K562 (cell line): ENCODE results near the gene AFF2. TPM values are rescaled to one million over a fixed set of nuclear protein-coding genes. Genes with fewer than 3 reads are reported as not detected.

Source experiments
- ATAC-seq: fragments of 200-7000 bp; cut with Tn5 transposase; 3 replicates; pipeline ENCODE4 v1.9.1; 2020; ENCODE audit warnings: moderate library complexity
- BruUV-seq: library from RNA; stranded (reverse); fragments of 400-500 nt; replicated peaks from 2 replicates; lab custom pipeline; 2021; lab: Mats Ljungman, UMichigan
- CTCF ChIA-PET: fragments of 300-600 bp; formaldehyde crosslinking; extraction: SDS; loops from one replicate; lab custom pipeline; 2021; ENCODE audit warnings: low intra/inter-chr PET ratio; lab: Yijun Ruan, JAX
- POLR2A ChIA-PET: fragments of 300-600, 350-650 bp; sonication (Branson Sonifier 250); formaldehyde crosslinking; extraction: SDS; loops from one replicate; lab custom pipeline; 2021; ENCODE audit warnings: antibody characterized with exemption, inconsistent platforms; lab: Yijun Ruan, JAX
- DNase-seq, 4 experiments: peaks; one replicate each; pipeline versions ENCODE4 v3.0.0 to v3.0.0-alpha.2; 2011 to 2018; ENCODE audit warnings: low spot score in 3 of 4, mixed read lengths in 3 of 4; ENCODE audit errors: extremely low read depth in 1 of 4
- FAIRE-seq: peaks from 2 replicates; lab custom pipeline; 2011; peaks lifted over from hg19 to GRCh38; lab: Jason Lieb, UNC
- H2AFZ ChIP-seq: 2 replicates; pipeline ENCODE4 v1.6.0; 2011; ENCODE audit warnings: low read depth, low read length, control low read depth, inconsistent platforms
- H3K27ac ChIP-seq: fragments of 200-600 bp; 3 replicates; pipeline ENCODE4 v1.8.0; 2011; ENCODE audit warnings: low read depth, mild to moderate bottlenecking, control low read depth, inconsistent platforms, low read length, moderate library complexity, mixed read lengths; ENCODE audit errors: extremely low read depth
- H3K27me3 ChIP-seq, 2 experiments: fragments of 300-600 bp in 1 of 2; 2 replicates in 1 of 2; 3 replicates in 1 of 2; pipeline versions ENCODE4 v1.6.0 to v1.8.0; 2011; ENCODE audit warnings: inconsistent platforms in 2 of 2, low read length in 2 of 2, mild to moderate bottlenecking in 1 of 2, mixed read lengths in 1 of 2, moderate library complexity in 1 of 2; ENCODE audit not compliant: control insufficient read depth in 2 of 2, insufficient read depth in 2 of 2
- H3K36me3 ChIP-seq: fragments of 300-600 bp; 3 replicates; pipeline ENCODE4 v1.8.0; 2011; ENCODE audit warnings: mild to moderate bottlenecking, low read length, inconsistent platforms; ENCODE audit not compliant: control insufficient read depth, insufficient read depth
- H3K4me1 ChIP-seq, 2 experiments: fragments of 200-600 bp in 1 of 2; replicated peaks in 1 of 2; 2 replicates in 1 of 2; 3 replicates in 1 of 2; pipeline versions ENCODE4 v1.5.1 to v1.8.0; 2011; ENCODE audit warnings: inconsistent platforms in 2 of 2, low read length in 2 of 2, mild to moderate bottlenecking in 1 of 2, mixed read lengths in 1 of 2, moderate library complexity in 1 of 2; ENCODE audit not compliant: control insufficient read depth in 2 of 2, insufficient read depth in 2 of 2
- H3K4me2 ChIP-seq: 2 replicates; pipeline ENCODE4 v1.6.1; 2011; ENCODE audit warnings: low read length, control low read depth, inconsistent platforms, mixed read lengths; ENCODE audit not compliant: insufficient read depth
- H3K4me3 ChIP-seq: fragments of 200-600 bp; sonication (generic), shearing (Covaris generic); 2 replicates; pipeline ENCODE4 v1.5.1; 2016; ENCODE audit warnings: control low read depth, inconsistent platforms
- H3K79me2 ChIP-seq: fragments of 200-600 bp; 3 replicates; pipeline ENCODE4 v1.8.0; 2011; ENCODE audit warnings: low read length, inconsistent platforms; ENCODE audit not compliant: control insufficient read depth, insufficient read depth
- H3K9ac ChIP-seq, 2 experiments: 2 replicates each; pipeline versions ENCODE4 v1.6.0 to v1.6.1; 2011; ENCODE audit warnings: low read depth in 2 of 2, low read length in 2 of 2, control low read depth in 1 of 2, inconsistent platforms in 1 of 2, mild to moderate bottlenecking in 1 of 2, mixed read lengths in 1 of 2; ENCODE audit not compliant: insufficient read depth in 1 of 2
- H3K9me1 ChIP-seq: one replicate; pipeline ENCODE4 v1.6.0; 2011; ENCODE audit warnings: inconsistent platforms, mild to moderate bottlenecking, low read length, moderate library complexity; ENCODE audit not compliant: control insufficient read depth, insufficient read depth
- H3K9me3 ChIP-seq: replicated peaks from 2 replicates; pipeline ENCODE4 v1.5.1; 2011; ENCODE audit warnings: low read depth, low read length, inconsistent platforms; ENCODE audit not compliant: control insufficient read depth, insufficient read depth
- H4K20me1 ChIP-seq: replicated peaks from 2 replicates; pipeline ENCODE4 v1.6.1; 2011; ENCODE audit warnings: low read length, inconsistent platforms, mixed read lengths; ENCODE audit not compliant: control insufficient read depth, insufficient read depth
- CEBPB ChIP-seq: fragments of 450-650 bp; IDR thresholded peaks from 2 replicates; pipeline ENCODE4 v1.6.1; 2016; ENCODE audit warnings: missing genetic modification characterization, missing compliant biosample characterization
- CEBPG ChIP-seq, 3 experiments: fragments of 200-800 bp in 1 of 3; sonication (Bioruptor generic) in 1 of 3; sonication (generic) in 1 of 3; formaldehyde crosslinking in 1 of 3; IDR thresholded peaks in 2 of 3; conservative IDR thresholded peaks in 1 of 3; 2 replicates each; pipeline versions ENCODE4 v1.6.1 to v1.8.0; 2016 to 2022; ENCODE audit warnings: missing compliant biosample characterization in 2 of 3, missing genetic modification characterization in 2 of 3, mild to moderate bottlenecking in 1 of 3, missing genetic modification reagents in 1 of 3
- NFIX ChIP-seq: fragments of 250-450 bp; sonication (Bioruptor Pico); IDR thresholded peaks from 2 replicates; pipeline ENCODE4 v1.4.0; 2020; ENCODE audit warnings: low read depth, mild to moderate bottlenecking, moderate library complexity
- SRSF3 ChIP-seq: fragments of 200-400 bp; formaldehyde crosslinking; IDR thresholded peaks from 2 replicates; pipeline ENCODE4 v1.6.1; 2016; ENCODE audit warnings: mild to moderate bottlenecking, low read length, moderate library complexity; ENCODE audit not compliant: insufficient read depth
- WGBS: fragments of 100-300 bp; shearing (Covaris generic); methylation state at CpG from one replicate; pipeline ENCODE4 v1.1.6; 2016; ENCODE audit warnings: low coverage, mixed read lengths; ENCODE audit not compliant: insufficient coverage; ENCODE audit errors: missing lambda C conversion rate; 5-methylcytosine and 5-hydroxymethylcytosine counted together
- in situ Hi-C: fragments of 300-500 bp; cut with MboI; formaldehyde crosslinking; loops from 4 replicates; pipeline ENCODE4 v1.15.0; 2018; ENCODE audit warnings: inconsistent platforms, mixed read lengths
- intact Hi-C: fragments of 100-400 bp; cut with micrococcal nuclease; formaldehyde crosslinking; loops from 2 replicates; pipeline ENCODE4 v1.14.2; 2022
- polyA plus RNA-seq, 8 experiments: library from polyadenylated mRNA; depleted of rRNA in 4 of 8; stranded (reverse) in 5 of 8; unstranded in 3 of 8; fragments of >200 nt; fragmentation: Nextera tagmentation in 2 of 8; fragmentation: Illumina TruSeq in 1 of 8; extraction: Ambion mirVana in 2 of 8; extraction: Trizol in 1 of 8; gene quantifications; 2 replicates each; pipeline versions ENCODE4 v1.2.1 to v1.2.3, GENCODE V29; 2011 to 2014; ENCODE audit warnings: inconsistent platforms in 1 of 8, missing spikeins in 1 of 8
- total RNA-seq, 7 experiments: library from RNA; depleted of rRNA in 6 of 7; stranded (reverse); fragments of >200 nt in 6 of 7; fragmentation: Illumina TruSeq in 2 of 7; extraction: Trizol in 2 of 7; gene quantifications; 2 replicates each; pipeline versions ENCODE4 v1.2.1 to v1.2.3, GENCODE V29; 2011 to 2021; ENCODE audit warnings: low replicate concordance in 1 of 7
- TF ChIP-seq, protein P1 (sequence below): sonication (generic); formaldehyde crosslinking; IDR thresholded peaks from 2 replicates; pipeline ENCODE4 v1.9.0; 2022; ENCODE audit warnings: mild to moderate bottlenecking, missing genetic modification reagents
- TF ChIP-seq, protein P2 (sequence below): fragments of 200-800 bp; sonication (Bioruptor generic); IDR thresholded peaks from 2 replicates; pipeline ENCODE4 v1.6.1; 2017; ENCODE audit warnings: missing genetic modification characterization, missing compliant biosample characterization

The AFF2 gene
- total and polyA plus RNA-seq, 9 of the 15 experiments (the other 6 are each of a cell fraction or from before 2014, with no cell fraction given): 0.01 to 0.20 (median 0.07) TPM

DNA sequence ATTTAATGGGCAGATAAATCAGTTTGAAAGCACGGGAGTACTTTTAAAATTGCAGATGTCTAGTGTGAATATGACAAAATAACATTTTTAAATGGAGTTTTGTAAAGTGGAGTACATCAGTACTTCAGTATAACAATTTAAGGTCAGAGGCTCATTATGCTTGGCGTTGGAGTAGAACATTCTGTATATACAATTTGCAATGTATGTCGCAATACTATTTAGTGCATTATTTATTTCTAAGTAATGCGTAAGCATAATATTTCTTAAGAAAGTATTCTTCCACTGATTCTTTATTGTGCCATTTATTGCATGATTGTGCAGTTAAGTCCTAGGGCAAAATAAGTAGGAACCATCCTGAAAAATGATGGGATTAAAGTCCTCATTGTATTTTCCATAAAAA, 461.6 kb downstream of the AFF2 start:
- DNase-seq: no peak
- no peak for TF ChIP-seq CEBPG (CRISPR knock-in tag; IDR thresholded peaks at IDR 0.05)
- peak in 1 of 2 experiments; percentile 51; a peak in 2 of 4 replicates for TF ChIP-seq CEBPG (tag; conservative IDR thresholded peaks at IDR 0.05 in 1 of 2, IDR thresholded peaks at IDR 0.05 in 1 of 2)
- TF ChIP-seq SRSF3: no peak
- TF ChIP-seq, protein P1, sequence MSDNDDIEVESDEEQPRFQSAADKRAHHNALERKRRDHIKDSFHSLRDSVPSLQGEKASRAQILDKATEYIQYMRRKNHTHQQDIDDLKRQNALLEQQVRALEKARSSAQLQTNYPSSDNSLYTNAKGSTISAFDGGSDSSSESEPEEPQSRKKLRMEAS (CRISPR knock-in tag): no peak
- peak; percentile 27; the same call in 1 of the 2 replicates for TF ChIP-seq CEBPB (tag)
- TF ChIP-seq, protein P2, sequence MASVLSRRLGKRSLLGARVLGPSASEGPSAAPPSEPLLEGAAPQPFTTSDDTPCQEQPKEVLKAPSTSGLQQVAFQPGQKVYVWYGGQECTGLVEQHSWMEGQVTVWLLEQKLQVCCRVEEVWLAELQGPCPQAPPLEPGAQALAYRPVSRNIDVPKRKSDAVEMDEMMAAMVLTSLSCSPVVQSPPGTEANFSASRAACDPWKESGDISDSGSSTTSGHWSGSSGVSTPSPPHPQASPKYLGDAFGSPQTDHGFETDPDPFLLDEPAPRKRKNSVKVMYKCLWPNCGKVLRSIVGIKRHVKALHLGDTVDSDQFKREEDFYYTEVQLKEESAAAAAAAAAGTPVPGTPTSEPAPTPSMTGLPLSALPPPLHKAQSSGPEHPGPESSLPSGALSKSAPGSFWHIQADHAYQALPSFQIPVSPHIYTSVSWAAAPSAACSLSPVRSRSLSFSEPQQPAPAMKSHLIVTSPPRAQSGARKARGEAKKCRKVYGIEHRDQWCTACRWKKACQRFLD (CRISPR knock-in tag): no peak
- TF ChIP-seq NFIX (CRISPR knock-in tag): no peak
- TF ChIP-seq, all 486 proteins: peak for 2
- Histone ChIP-seq H3K27me3 (no peaks in the 10 kb centered on the region), H3K27ac (no peak overlapping the region), H3K9me1 (no peaks in the 10 kb centered on the region), H3K4me2 (no peak overlapping the region), H3K4me3 (no peak overlapping the region), H3K9ac (no peak overlapping the region), H3K79me2 (no peaks in the 10 kb centered on the region), H3K4me1 (no peaks in the 10 kb centered on the region), H2AFZ (no peak overlapping the region), H3K36me3 (no peaks in the 10 kb centered on the region), H3K9me3 (no peaks in the 10 kb centered on the region), H4K20me1 (no peaks in the 10 kb centered on the region)
- 6% methylated on average over 4 of the region's 4 CpGs for WGBS
- intact Hi-C loops: no loop called here
- ATAC-seq (no peak), FAIRE-seq (no peak)
- BruUV-seq: no TSS peak
- ChIA-PET CTCF (no interaction called here), POLR2A (no interaction called here)
- in situ Hi-C loops: no loop called here
